H9 (cell line): ENCODE data around the gene HSD11B1. TPM values are rescaled to one million over a fixed set of nuclear protein-coding genes. Genes with fewer than 3 reads are reported as not detected.

Experiments
- DNase-seq: peaks from one replicate; pipeline ENCODE4 v3.0.0-alpha.2; 2017
- H2AFZ ChIP-seq: one replicate; pipeline ENCODE4 v1.6.1; 2013; ENCODE audit warnings: mild to moderate bottlenecking, low read length, control low read depth, moderate library complexity
- H2AK5ac ChIP-seq: 2 replicates; pipeline ENCODE4 v1.6.1; 2013; ENCODE audit warnings: low read length, control low read depth, mixed read lengths; ENCODE audit not compliant: insufficient read length
- H2BK120ac ChIP-seq: one replicate; pipeline ENCODE4 v1.6.1; 2013; ENCODE audit warnings: low read depth, mild to moderate bottlenecking, low read length, control low read depth, inconsistent platforms; ENCODE audit not compliant: poor library complexity, severe bottlenecking
- H2BK12ac ChIP-seq: 2 replicates; pipeline ENCODE4 v1.6.1; 2013; ENCODE audit warnings: low read length, control low read depth, mixed read lengths, low read depth; ENCODE audit not compliant: insufficient read length
- H2BK15ac ChIP-seq: 2 replicates; pipeline ENCODE4 v1.6.1; 2013; ENCODE audit warnings: low read depth, low read length, control low read depth
- H2BK20ac ChIP-seq: one replicate; pipeline ENCODE4 v1.6.1; 2013; ENCODE audit warnings: low read depth, mild to moderate bottlenecking, low read length, control low read depth, inconsistent platforms; ENCODE audit not compliant: poor library complexity, severe bottlenecking
- H2BK5ac ChIP-seq: 2 replicates; pipeline ENCODE4 v1.6.1; 2013; ENCODE audit warnings: low read length, control low read depth, mixed read lengths; ENCODE audit not compliant: insufficient read length
- H3K14ac ChIP-seq: 2 replicates; pipeline ENCODE4 v1.6.1; 2013; ENCODE audit warnings: low read length, control low read depth; ENCODE audit not compliant: insufficient read depth
- H3K18ac ChIP-seq: 2 replicates; pipeline ENCODE4 v1.6.1; 2013; ENCODE audit warnings: low read depth, mild to moderate bottlenecking, mixed read lengths, low read length, control low read depth; ENCODE audit not compliant: insufficient read length
- H3K23ac ChIP-seq: 2 replicates; pipeline ENCODE4 v1.6.1; 2013; ENCODE audit warnings: low read length, control low read depth, mixed read lengths, low read depth; ENCODE audit not compliant: insufficient read length
- H3K23me2 ChIP-seq: 2 replicates; pipeline ENCODE4 v1.6.1; 2013; ENCODE audit warnings: low read depth, mild to moderate bottlenecking, mixed read lengths, low read length, control low read depth; ENCODE audit not compliant: insufficient read length, poor library complexity, severe bottlenecking
- H3K27ac ChIP-seq: 2 replicates; pipeline ENCODE4 v1.5.1; 2013; ENCODE audit warnings: low read length, control low read depth, mixed read lengths, low read depth; ENCODE audit not compliant: insufficient read length
- H3K27me3 ChIP-seq: 2 replicates; pipeline ENCODE4 v1.6.1; 2013; ENCODE audit warnings: low read length, control low read depth, inconsistent platforms; ENCODE audit not compliant: insufficient read depth
- H3K4ac ChIP-seq: 2 replicates; pipeline ENCODE4 v1.6.1; 2013; ENCODE audit warnings: low read depth, mild to moderate bottlenecking, control low read depth, inconsistent platforms, low read length, moderate library complexity
- H3K4me1 ChIP-seq: 2 replicates; pipeline ENCODE4 v1.6.1; 2013; ENCODE audit warnings: low read length, control low read depth, inconsistent platforms; ENCODE audit not compliant: insufficient read depth
- H3K4me2 ChIP-seq: 2 replicates; pipeline ENCODE4 v1.6.1; 2013; ENCODE audit warnings: low read length, control low read depth, mixed read lengths; ENCODE audit not compliant: insufficient read length, insufficient read depth
- H3K56ac ChIP-seq: 2 replicates; pipeline ENCODE4 v1.6.1; 2013; ENCODE audit warnings: low read depth, mild to moderate bottlenecking, mixed read lengths, low read length, control low read depth; ENCODE audit not compliant: insufficient read length
- H3K79me1 ChIP-seq: 2 replicates; pipeline ENCODE4 v1.6.1; 2013; ENCODE audit warnings: low read depth, mild to moderate bottlenecking, moderate library complexity, low read length, control low read depth, inconsistent platforms; ENCODE audit not compliant: insufficient read depth, poor library complexity, severe bottlenecking
- H3K79me2 ChIP-seq: 2 replicates; pipeline ENCODE4 v1.6.1; 2013; ENCODE audit warnings: low read length, control low read depth, inconsistent platforms; ENCODE audit not compliant: insufficient read depth
- H3K9ac ChIP-seq: 2 replicates; pipeline ENCODE4 v1.6.1; 2013; ENCODE audit warnings: low read length, control low read depth, mixed read lengths; ENCODE audit not compliant: insufficient read length; ENCODE audit errors: extremely low read depth
- H3K9me3 ChIP-seq: one replicate; pipeline ENCODE4 v1.6.1; 2013; ENCODE audit warnings: low read depth, low read length, inconsistent platforms; ENCODE audit not compliant: control insufficient read depth
- H3T11ph ChIP-seq: one replicate; pipeline ENCODE4 v1.6.1; 2013; ENCODE audit warnings: mild to moderate bottlenecking, low read length, control low read depth, inconsistent platforms
- H4K20me1 ChIP-seq: one replicate; pipeline ENCODE4 v1.6.1; 2013; ENCODE audit not compliant: control insufficient read depth, insufficient read length, insufficient read depth
- H4K5ac ChIP-seq: 2 replicates; pipeline ENCODE4 v1.6.1; 2013; ENCODE audit warnings: low read depth, mild to moderate bottlenecking, mixed read lengths, low read length, control low read depth; ENCODE audit not compliant: insufficient read length
- H4K8ac ChIP-seq: replicated peaks from 2 replicates; pipeline ENCODE4 v1.6.1; 2013; ENCODE audit warnings: low read length, control low read depth, mixed read lengths, low read depth; ENCODE audit not compliant: insufficient read length
- H4K91ac ChIP-seq: 2 replicates; pipeline ENCODE4 v1.6.1; 2013; ENCODE audit warnings: low read depth, mild to moderate bottlenecking, moderate library complexity, mixed read lengths, low read length, control low read depth; ENCODE audit not compliant: insufficient read length
- H3K27ac Mint-ChIP-seq, 3 experiments: 2 replicates in 2 of 3; 3 replicates in 1 of 3; pipeline ENCODE4 v1.8.0; 2020 to 2021; ENCODE audit warnings: mixed read lengths in 3 of 3, mild to moderate bottlenecking in 1 of 3, moderate library complexity in 1 of 3
- H3K27me3 Mint-ChIP-seq: 2 replicates; pipeline ENCODE4 v1.8.0; 2021; ENCODE audit warnings: low read depth, mild to moderate bottlenecking, moderate library complexity, mixed read lengths
- H3K36me3 Mint-ChIP-seq, 3 experiments: 2 replicates in 2 of 3; 3 replicates in 1 of 3; pipeline ENCODE4 v1.8.0; 2020 to 2021; ENCODE audit warnings: low read depth in 3 of 3, mixed read lengths in 3 of 3; ENCODE audit not compliant: insufficient read depth in 1 of 3
- H3K4me1 Mint-ChIP-seq, 2 experiments: 2 replicates each; pipeline ENCODE4 v1.8.0; 2020; ENCODE audit warnings: mixed read lengths in 2 of 2
- H3K4me3 Mint-ChIP-seq, 2 experiments: 2 replicates in 1 of 2; 3 replicates in 1 of 2; pipeline ENCODE4 v1.8.0; 2020 to 2021; ENCODE audit warnings: mild to moderate bottlenecking in 2 of 2, mixed read lengths in 2 of 2, moderate library complexity in 1 of 2
- H3K9me3 Mint-ChIP-seq, 2 experiments: 2 replicates in 1 of 2; 3 replicates in 1 of 2; pipeline ENCODE4 v1.8.0; 2020; ENCODE audit warnings: mild to moderate bottlenecking in 2 of 2, mixed read lengths in 2 of 2, moderate library complexity in 1 of 2
- CTCF ChIP-seq: fragments of 200-600 bp; sonication (generic); conservative IDR thresholded peaks from 3 replicates; pipeline ENCODE4 v1.8.0; 2021; ENCODE audit warnings: antibody characterized with exemption, mild to moderate bottlenecking
- WGBS: extraction: QIAGEN DNeasy Blood & Tissue Kit; methylation state at CpG from one replicate; pipeline ENCODE4 v1.1.7; 2013; ENCODE audit warnings: missing lambda C conversion rate, low lambda C conversion rate, mixed read lengths; ENCODE audit not compliant: insufficient read length; ENCODE audit errors: extremely low coverage; 5-methylcytosine and 5-hydroxymethylcytosine counted together
- total RNA-seq: library from RNA; stranded (reverse); gene quantifications from 2 replicates; pipeline ENCODE4 v1.2.1, GENCODE V29; 2021

HSD11B1 gene
- total RNA-seq, 1 experiment from 2014 or later: not detected

GRCh38 chr1:209703834-209704504 lies 677 bp upstream of the HSD11B1 start:
- no peak overlapping the region for H3T11ph ChIP-seq
- H3K27me3 ChIP-seq: no peaks in the 10 kb centered on the region
- no peak overlapping the region for H4K5ac ChIP-seq
- Mint-ChIP-seq H3K9me3 (no peaks in the 10 kb centered on the region), H3K4me3 (no peak overlapping the region), H3K4me1 (peaks cover 7 to 16% of the 10 kb centered on the region in 2 experiments), H3K27me3 (peaks cover 16% of the 10 kb centered on the region), H3K27ac (no peak overlapping the region), H3K36me3 (no peaks in the 10 kb centered on the region)
- H2BK12ac ChIP-seq: no peak overlapping the region
- H3K9ac ChIP-seq: no peak overlapping the region
- H3K79me1 ChIP-seq: no peaks in the 10 kb centered on the region
- no peaks in the 10 kb centered on the region for H3K4me1 ChIP-seq
- no peak overlapping the region for H3K4ac ChIP-seq
- H4K20me1 ChIP-seq: no peaks in the 10 kb centered on the region
- no peak for DNase-seq
- H2BK15ac ChIP-seq: no peak overlapping the region
- H3K23me2 ChIP-seq: no peaks in the 10 kb centered on the region
- H3K9me3 ChIP-seq: no peaks in the 10 kb centered on the region
- no peaks in the 10 kb centered on the region for H3K79me2 ChIP-seq
- H2BK120ac ChIP-seq: no peak overlapping the region
- H3K56ac ChIP-seq: no peak overlapping the region
- H3K18ac ChIP-seq: no peak overlapping the region
- H2BK5ac ChIP-seq: no peak overlapping the region
- H4K8ac ChIP-seq: no peak overlapping the region
- H2AK5ac ChIP-seq: no peak overlapping the region
- no CpG with 5 or more reads among the region's 6 CpGs for WGBS
- no peak overlapping the region for H3K4me2 ChIP-seq
- H2BK20ac ChIP-seq: no peak overlapping the region
- H3K23ac ChIP-seq: no peak overlapping the region
- no peak overlapping the region for H3K14ac ChIP-seq
- no peak overlapping the region for H4K91ac ChIP-seq
- no peak overlapping the region for H3K27ac ChIP-seq
- H2AFZ ChIP-seq: no peak overlapping the region
- TF ChIP-seq CTCF: no peak
